Neural progenitor cell (in vitro differentiated cells): ENCODE data around the gene SPATA13.

ENCODE experiments used
- EZH2 ChIP-seq: fragments of 200-600 bp; sonication (generic); IDR thresholded peaks from 2 replicates; pipeline ENCODE4 v1.6.1; 2017; ENCODE audit warnings: antibody characterized with exemption, mild to moderate bottlenecking, moderate library complexity
- TF ChIP-seq, protein P1 (sequence below): fragments of 200-600 bp; sonication (generic); IDR thresholded peaks from 2 replicates; pipeline ENCODE4 v1.5.1; 2017; ENCODE audit warnings: antibody characterized with exemption, mild to moderate bottlenecking

DNA sequence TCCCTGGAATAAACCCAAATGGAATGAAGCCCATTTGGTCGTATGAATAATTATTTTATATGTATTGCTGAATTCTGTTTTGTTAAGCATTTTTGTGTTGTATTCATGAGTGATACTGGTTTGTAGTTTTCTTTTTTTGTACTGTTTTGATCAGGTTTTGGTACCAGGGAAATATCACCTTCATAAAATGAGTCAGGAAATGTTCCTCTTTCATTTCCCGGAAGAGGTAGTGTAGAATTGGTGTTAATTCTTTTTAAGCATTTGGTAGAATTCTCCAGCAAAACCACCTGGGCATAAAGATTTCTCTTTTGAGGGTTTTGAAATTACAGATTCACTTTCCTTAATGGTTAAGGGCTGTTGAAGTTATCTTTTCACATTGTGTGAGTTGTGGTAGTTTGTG lies 13.3 kb downstream of the SPATA13 start:
- TF ChIP-seq, protein P1, sequence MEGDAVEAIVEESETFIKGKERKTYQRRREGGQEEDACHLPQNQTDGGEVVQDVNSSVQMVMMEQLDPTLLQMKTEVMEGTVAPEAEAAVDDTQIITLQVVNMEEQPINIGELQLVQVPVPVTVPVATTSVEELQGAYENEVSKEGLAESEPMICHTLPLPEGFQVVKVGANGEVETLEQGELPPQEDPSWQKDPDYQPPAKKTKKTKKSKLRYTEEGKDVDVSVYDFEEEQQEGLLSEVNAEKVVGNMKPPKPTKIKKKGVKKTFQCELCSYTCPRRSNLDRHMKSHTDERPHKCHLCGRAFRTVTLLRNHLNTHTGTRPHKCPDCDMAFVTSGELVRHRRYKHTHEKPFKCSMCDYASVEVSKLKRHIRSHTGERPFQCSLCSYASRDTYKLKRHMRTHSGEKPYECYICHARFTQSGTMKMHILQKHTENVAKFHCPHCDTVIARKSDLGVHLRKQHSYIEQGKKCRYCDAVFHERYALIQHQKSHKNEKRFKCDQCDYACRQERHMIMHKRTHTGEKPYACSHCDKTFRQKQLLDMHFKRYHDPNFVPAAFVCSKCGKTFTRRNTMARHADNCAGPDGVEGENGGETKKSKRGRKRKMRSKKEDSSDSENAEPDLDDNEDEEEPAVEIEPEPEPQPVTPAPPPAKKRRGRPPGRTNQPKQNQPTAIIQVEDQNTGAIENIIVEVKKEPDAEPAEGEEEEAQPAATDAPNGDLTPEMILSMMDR: no peak
- TF ChIP-seq EZH2: no peak
